GM18519 (cell line): ENCODE results near the gene PODXL2.
"Not testable (repeated sequence)": the region's sequence is repeated elsewhere in the genome, so short reads cannot be mapped to it uniquely, and the experiment has no call there.

Experiments used
- ATAC-seq: cut with Tn5 transposase; IDR thresholded peaks from one replicate; pipeline ENCODE4 v1.9.1; 2021; ENCODE audit warnings: mild to moderate bottlenecking, moderate library complexity; ENCODE audit not compliant: unreplicated experiment, low FRiP score

Gene PODXL2

DNA sequence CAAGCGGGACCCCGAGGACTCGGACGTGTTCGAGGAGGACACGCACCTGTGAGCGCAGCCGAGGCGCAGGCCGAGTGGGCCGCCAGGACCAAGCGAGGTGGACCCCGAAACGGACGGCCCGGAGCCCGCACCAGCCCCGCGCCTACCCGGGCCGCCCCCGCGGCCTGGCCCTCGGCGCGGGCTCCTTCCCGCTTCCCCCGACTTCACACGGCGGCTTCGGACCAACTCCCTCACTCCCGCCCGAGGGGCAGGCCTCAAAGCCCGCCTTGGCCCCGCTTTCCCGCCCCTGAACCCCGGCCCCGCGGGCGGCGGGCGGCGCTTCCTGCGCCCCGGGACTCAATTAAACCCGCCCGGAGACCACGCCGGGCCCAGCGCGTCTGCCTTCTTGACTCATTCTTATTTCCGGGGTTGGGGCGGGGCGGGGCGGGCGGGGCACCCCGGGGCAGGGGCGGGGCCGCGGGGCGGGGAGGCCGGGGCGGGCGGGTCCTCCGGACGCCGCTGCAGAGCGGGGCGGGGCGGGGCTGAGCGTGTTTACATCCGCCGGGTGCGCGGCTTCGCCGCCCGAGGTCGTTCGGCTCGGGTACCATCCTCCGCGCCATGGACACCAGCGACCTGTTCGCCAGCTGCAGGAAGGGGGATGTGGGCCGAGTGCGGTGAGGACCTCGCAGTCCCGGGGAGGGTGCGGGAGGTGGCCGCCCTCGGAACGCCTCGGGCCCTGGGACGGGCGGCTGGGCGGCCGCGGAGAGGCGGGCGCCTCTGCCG lies 43.6 kb downstream of the PODXL2 start, which contains the start of gene ABTB1:
Gene ABTB1, plus strand, starts transcription at position 524 of the 762 bp plus-strand sequence. Its CDS starts 74 bp downstream, at position 598.
- no peak for ATAC-seq

DNA sequence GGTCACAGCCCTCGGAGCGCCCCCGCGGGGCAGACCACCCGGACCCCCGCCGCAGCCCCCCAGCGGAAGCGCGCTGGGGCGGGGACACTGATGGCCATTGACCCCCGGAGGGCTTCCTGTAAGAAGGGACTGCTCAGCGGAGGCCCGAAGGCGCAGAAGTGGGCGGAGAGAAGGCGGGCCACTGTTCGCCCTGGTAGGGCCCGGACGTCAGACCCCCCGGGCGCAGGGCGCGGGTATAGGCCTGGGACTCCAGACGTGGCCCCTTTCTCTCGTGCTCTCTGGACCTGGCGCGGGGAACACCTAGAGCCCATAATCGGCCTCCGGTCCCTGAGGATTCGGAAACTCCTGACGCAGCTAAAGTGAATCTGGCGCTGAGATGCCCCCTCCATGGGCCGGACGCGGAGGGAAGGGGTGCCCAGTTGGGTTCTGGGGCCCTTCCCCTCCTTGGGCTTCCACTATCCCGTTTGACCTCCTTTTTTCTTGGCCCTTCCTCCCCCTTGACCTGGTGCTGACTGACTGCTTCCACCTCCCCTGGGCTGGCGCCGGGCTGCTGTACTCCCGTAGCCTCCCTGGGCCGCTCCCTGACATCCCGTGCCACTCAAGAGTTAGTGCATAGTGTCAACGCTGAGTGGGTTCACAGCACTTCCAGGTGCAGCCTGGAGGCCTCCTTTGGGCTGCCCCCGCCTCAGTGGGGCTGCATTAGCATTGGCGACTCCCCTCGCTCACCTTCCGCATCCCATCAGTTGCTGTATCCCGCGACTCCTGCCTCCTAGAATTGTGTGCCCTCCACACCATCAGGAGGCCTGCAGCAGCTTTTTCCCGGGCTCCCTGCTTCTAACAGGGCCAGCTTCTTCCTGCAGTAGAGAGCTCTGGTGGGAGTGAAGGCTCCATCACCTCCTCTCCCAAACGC lies 44.5 kb downstream of the PODXL2 start:
- ATAC-seq, result no peak

DNA sequence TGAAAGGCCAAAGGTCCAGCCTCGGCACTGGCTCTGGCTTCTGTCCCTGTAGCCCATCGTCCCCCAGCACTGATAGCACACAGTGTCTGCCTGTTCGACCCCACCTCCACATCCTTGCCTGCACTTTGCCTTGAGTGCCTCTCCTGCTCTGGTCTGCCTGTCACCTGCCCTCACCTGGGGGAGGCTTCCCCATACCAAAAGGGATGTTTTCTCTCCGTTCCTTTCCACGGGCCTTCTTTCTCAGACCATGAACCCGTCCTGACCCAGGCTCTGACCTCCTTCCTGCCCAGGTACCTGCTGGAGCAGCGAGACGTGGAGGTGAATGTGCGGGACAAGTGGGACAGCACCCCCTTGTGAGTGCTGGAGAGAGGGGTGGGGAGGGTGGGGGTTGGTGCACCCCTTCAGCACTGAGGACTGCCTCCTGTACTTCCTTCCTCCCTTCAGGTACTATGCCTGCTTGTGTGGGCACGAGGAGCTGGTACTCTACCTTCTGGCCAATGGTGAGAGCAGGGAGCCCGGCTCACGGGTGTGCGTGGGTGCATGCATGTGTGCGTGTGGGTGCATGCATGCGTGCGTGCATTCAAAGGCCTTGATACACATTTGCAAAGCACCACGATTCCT lies 45.2 kb downstream of the PODXL2 start:
- no peak for ATAC-seq

DNA sequence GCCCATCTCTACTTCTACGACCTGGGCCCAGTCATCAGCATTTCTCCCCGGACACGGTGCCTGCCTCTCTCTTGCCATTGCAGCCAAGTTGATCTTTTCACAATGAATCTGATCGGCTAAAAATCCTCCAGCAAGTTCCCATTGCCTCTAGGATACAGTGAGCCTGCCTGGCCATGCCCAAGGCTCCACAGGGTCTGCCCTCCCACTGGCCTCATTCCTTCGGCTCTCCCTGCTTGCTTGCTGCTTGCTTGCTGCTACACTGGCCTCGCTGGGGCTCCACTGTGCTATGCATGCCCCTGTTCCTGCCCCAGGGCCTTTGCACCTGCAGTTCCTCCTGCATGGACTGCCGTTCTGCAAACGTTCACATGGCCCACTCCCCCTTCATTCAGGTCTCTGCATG lies 45.8 kb downstream of the PODXL2 start:
- no peak for ATAC-seq

DNA sequence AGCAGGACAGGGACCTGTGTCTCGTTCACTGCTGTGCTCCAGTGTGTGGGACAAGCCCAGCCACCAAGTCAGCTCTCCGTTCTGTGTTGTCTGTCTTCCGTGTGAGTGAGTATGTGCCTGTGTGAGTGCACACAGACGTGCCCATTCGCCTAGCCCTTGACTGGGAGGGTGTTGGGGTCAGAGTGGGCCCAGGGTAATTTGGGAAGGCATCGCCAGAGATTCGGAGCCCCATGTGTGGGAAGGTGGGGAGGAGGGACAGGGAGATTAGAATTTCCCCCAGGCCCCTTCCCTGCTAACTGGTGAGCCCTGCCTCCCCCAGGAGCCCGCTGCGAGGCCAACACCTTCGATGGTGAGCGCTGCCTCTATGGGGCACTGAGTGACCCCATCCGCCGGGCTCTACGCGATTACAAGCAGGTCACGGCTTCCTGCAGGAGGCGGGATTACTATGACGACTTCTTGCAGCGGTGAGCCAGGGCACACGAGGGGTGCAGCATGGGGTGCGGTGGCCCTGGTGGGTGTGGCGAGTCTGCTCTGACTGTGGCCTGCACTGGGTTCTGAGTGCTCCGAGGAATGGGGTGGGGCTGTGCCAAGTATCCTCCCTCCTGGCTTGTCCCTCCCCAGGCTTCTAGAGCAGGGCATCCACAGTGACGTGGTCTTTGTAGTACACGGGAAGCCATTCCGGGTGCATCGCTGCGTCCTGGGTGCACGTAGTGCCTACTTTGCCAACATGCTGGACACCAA lies 46.8 kb downstream of the PODXL2 start:
- no peak for ATAC-seq

DNA sequence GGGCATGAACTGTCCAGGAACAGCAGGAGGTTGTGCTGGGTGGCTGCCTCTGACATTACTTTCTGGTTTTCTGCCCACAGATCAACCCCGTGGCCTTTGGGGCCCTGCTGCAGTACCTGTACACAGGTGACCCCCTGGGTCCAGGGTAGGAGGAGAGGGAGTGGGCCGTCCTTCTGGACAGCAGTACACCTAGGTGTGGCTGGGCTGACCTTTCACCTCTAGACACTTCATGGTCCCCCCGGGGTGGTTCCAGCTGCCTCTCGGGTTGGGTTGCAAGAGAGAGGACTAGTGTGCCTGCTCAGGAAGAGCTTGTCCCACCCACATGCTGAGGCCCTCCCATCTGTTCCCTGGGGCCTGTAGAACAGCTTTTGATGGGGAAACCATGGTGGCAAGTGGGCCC lies 47.5 kb downstream of the PODXL2 start:
- ATAC-seq, result no peak

DNA sequence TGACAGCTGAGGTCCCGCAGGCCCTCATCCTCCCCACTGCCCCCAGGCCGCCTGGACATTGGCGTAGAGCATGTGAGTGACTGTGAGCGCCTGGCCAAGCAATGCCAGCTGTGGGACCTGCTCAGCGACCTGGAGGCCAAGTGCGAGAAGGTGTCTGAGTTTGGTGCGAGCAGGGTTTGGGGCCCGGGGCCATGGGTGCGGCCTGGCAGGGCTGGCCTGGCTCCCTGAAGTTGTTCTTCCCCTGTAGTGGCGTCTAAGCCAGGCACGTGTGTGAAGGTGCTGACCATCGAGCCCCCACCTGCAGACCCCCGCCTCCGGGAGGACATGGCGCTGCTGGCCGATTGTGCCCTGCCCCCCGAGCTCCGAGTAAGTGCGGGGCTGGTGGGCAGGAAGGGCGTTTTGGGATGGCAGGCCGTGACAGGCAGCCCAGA lies 48.0 kb downstream of the PODXL2 start:
- ATAC-seq, result no peak

DNA sequence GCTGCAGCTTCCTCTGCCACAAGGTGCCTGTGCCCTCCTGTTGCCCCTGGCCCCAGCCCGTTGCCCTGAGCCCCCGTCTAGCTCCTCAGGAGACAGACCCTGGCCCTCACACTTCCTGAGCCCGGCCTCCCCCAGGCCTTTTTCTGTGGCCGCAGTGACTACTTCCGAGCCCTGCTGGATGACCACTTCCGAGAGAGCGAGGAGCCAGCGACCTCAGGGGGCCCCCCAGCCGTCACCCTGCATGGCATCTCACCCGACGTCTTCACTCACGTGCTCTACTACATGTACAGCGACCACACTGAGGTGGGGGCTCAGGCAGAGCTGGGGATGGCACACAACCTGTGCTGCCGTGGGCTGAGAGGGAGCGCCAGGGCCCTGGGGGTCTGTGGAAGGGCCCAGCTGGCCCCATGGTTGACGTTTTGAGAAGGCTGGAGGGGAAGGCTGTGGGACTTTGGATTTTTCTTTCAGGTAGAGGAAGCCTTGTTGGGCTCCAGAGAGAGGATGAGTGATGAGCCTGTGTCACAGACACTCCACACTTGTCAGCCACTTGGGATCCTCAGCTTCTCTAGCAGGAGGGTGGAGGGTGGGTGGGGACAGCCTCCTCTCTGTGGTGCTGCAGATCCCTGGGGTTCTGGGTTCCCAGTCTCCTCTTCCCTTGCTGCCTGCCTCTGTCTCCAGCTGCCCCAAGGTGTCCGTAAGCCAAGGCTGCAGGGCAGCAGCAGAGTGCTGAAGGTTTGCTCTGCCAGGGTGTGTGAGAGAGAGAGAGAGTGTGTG lies 48.7 kb downstream of the PODXL2 start:
- no peak for ATAC-seq

DNA sequence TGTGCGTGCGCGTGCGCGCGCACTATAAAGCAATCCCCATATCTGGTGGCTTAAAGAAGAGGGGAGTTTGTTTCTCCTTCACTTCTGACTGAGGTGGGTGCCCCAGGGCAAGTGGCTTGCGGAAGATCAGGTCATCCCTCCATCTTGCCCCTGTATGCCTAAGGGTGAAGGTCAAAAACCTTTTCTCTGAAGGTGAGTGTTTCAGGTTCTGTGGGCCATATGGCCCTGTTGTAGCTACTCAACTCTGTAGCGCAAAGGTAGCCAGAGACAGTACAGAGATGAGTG lies 49.3 kb downstream of the PODXL2 start:
- ATAC-seq, result no peak

DNA sequence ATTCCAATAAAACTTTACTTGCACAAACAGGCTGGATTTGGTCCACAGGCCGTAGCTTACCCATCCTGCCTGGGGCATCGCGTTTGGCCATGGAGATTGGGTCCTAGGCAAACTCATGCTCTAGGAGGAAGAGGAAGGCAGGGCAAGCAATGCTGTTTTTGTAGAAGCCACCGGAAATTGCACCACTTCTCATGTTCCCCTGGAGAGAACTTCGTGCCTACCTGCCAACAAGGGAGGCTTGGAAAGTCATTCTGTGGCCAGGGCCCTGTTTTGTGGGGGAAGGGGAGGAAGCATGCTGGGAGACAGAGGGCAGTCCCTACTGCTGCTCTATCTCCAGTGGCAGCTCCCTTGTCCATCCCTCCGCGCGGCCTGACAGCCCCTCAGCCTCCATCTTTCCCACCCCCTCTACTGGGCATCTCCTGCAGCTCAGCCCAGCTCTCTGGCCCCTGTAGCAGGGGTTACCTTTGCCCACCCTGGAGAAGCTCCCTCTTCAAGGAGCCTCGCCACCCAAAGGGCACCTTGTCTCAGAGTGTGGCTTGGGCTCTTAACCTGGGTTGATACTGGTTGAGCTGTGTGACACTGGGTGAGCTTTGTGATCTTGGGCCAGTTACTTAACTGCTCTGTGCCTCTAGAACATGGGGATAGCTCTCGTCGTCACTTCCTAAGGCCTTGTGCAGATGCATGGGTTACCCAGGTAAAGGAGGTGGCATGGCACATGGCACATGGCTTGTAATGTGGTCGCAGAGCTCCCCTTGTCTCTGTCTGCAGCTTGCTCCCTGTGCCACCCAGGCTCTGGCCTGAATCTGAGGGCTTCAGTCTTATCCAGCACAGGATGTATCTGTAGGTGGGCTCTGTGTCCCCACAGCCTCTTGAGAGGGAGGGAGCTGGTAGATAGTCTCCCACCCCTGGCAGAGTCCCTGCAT lies 49.9 kb downstream of the PODXL2 start:
- no peak for ATAC-seq

DNA sequence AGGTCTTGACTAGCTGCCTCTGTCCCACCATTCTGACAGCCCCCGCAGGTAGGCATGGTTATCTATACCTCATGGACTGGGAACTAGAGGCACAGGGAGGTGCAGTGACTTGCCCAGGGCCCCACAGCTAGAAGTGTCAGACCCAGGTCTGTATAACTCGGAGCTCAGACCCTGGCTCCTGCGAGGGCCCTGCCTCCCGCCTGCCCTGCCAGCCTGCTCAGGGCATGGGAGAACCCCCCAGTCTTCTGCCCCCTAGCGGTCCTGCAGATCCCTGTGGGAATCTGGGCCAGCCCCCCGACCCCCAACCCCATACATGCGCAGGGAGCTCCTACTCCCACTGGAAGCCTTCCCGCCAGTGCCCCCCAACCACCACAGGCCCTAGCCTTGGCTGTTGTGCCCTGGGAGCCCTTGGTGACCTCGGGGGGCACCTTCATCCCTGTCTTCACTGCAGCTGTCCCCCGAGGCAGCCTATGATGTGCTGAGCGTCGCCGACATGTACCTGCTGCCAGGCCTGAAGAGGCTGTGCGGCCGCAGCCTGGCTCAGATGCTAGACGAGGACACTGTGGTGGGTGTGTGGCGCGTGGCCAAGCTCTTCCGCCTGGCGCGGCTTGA lies 50.7 kb downstream of the PODXL2 start:
- no peak for ATAC-seq

DNA sequence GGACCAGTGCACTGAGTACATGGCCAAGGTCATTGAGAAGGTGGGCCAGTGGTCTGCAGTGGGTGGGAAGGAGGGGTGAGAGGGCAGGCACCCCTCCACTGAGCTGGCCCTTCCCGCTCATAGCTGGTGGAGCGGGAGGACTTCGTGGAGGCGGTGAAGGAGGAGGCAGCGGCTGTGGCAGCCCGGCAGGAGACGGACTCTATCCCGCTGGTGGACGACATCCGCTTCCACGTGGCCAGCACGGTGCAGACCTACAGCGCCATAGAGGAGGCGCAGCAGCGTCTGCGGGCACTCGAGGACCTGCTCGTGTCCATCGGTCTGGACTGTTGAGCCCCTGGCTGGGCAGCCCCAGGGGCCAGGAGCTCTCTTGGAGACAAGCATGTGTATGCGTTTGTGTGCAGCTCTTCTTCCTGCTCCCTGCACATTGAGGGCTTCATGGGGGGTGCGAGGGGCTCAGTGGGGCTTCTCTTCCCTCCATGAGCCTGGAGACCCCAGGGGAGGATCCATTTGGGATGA lies 51.2 kb downstream of the PODXL2 start:
- ATAC-seq, result no peak

DNA sequence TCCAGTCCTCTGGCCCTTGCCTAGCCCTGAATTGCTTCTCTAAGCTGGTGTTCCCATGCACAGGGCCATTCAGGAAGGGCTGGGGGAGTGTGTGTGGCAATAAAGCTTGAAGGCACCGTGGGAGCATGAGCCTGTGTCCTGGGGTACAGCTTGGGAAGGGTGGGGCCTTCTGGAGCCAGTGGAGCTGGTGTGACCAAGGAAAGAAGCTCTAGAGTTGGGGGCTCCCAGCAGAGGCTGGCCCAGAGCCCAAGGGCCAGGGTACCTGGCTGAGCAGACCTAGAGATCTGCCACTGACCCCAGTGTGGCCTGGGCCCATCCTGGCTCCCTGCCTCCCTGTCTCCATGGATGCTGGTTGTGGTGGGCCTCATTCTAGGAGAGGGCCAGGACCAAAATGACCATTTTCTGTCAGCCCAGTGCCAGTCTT lies 51.8 kb downstream of the PODXL2 start:
- ATAC-seq, result no peak

DNA sequence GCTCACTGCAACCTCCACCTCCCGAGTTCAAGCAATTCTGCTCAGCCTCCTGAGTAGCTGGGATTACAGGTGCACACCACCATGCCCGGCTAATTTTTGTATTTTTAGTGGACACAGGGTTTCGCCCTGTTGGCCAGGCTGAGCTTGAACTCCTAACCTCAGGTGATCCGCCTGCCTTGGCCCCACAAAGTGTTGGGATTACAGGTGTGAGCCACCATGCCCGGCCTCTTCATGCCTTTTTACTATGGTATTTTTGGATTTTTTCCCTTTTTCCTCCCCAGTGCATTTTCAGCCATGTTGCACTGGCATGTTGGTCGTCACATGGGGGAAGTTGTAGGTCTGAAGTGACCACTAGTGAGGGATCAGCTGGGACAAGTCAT lies 53.2 kb downstream of the PODXL2 start:
- ATAC-seq, result not testable (repeated sequence)

DNA sequence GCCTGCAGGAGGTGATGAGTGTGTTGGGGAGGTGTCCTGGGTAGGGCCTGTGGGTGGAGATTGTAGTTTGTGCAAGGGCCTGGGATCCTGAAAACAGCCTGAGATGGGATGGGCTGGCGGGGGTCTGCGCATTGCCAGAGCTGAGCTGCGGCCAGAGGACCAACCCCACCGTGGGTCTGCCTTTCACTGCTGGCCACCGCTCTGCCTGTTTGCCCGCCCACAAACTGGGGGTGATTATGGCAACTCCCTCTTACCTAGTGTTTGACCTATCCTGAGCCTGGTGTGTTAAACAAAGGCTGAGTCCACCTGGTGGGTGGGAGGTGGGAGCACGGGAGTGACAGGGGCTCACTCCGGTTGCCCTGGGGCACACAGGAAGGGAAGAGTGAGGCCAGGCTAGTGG lies 53.6 kb downstream of the PODXL2 start:
- no peak for ATAC-seq

DNA sequence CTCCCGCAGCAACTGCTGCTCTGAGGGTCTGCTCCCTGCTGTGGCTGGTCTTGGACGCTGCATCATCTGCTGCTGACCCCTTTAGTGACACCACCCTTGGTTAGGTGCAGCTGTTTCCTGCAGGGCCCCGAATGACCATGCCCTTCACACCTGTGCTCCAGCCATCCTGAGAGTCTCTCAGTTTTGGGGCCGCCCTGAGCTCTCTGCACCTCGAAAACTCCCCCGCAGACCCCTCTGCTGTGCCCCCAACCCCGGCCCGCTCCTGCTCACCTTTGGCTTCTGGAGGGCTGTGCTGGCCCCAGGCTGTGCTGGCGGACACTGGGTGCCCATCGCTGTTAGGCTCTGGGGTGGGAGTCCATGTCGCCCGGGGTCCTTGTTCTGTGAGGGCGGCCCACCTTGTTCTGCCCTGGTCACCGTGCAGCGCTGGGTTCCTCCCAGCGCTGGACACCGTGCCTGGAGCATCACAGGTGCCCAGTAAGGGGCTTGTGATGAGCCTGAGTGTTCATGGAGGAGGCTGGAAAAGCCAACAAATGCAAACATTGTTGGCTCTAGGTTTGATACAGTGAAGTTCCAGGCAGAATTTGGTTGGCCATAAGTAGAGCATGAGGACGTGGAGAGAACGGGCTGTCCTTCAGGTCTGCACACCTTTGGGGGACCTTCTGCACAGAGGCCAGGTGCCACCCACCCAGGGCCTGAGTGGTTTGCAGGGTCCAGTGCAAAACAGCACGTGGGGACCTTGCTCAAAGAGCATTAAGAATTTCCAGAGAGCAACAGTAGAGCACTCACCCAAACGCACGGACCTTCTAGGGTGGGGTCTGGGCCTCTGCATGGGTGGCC lies 56.1 kb downstream of the PODXL2 start:
- ATAC-seq, result no peak

DNA sequence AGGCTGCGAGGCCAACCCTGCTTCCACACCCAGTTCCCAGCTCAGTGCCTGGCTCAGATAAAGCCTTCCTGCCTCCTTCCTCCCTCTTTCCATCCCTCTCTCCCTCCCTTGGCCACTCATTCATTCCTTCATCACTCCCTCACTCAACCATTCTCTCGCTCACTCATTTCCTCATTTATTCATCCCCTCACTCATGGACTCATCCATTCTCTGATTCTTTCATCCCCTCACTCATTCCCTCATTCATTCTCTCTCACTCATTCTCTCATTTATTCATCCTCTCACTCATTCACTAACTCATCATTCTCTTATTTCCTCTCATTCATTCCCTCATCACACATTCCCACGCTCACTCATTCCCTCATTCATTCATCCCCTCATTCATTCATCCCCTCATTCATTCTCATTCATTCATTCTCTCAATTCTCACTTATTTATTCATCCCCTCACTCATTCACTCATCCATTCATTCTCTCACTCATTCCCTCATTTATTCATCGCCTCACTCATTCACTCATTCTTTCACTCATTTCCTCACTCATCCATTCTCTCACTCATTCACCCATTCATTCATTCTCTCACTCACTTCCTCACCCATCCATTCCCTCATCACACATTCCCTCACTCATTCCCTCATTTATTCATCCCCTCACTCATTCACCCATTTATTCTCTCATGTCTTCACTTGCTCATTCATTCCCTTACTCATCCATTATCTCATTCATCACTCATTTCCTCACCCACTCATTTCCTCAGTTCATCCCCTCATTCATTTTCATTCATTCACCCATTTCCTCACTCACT lies 56.9 kb downstream of the PODXL2 start:
- no peak for ATAC-seq
